Breast epithelium (tissue), 4 donors: Measurements from ENCODE around the gene ALKBH5. TPM values are rescaled to one million over a fixed set of nuclear protein-coding genes. Genes with fewer than 3 reads are reported as not detected.

Experiments
- DNase-seq, 2 donors: peaks; one replicate each; pipeline ENCODE4 v3.0.0-alpha.2; 2019; ENCODE audit warnings: low spot score in 2 of 2
- H3K27ac ChIP-seq, 2 donors: fragments of 200-600 bp; sonication (generic) in 1 of 2; one replicate each; pipeline ENCODE4 v1.5.1; 2016 to 2019; ENCODE audit warnings: mild to moderate bottlenecking in 1 of 2
- H3K27me3 ChIP-seq, 2 donors: fragments of 200-600 bp; sonication (generic) in 1 of 2; one replicate each; pipeline versions ENCODE4 v1.5.1 to v1.6.0; 2017 to 2019; ENCODE audit warnings: control low read depth in 1 of 2, mild to moderate bottlenecking in 1 of 2
- H3K36me3 ChIP-seq: fragments of 200-600 bp; one replicate; pipeline ENCODE4 v1.5.1; 2019
- H3K4me1 ChIP-seq, 2 donors: fragments of 200-600 bp; sonication (generic); one replicate each; pipeline ENCODE4 v1.5.1; 2016 to 2019; ENCODE audit warnings: control low read depth in 1 of 2
- H3K4me3 ChIP-seq, 3 donors: fragments of 200-600 bp; sonication (generic); 1 replicate in 2 of 3; 2 replicates in 1 of 3; pipeline ENCODE4 v1.5.1; 2016 to 2019; ENCODE audit warnings: mild to moderate bottlenecking in 3 of 3, moderate library complexity in 2 of 3
- H3K9me3 ChIP-seq, 2 donors: fragments of 200-600 bp; sonication (generic) in 1 of 2; one replicate each; pipeline ENCODE4 v1.5.1; 2016 to 2019; ENCODE audit warnings: control low read depth in 1 of 2
- POLR2A ChIP-seq: fragments of 450-650 bp; IDR thresholded peaks from one replicate; pipeline ENCODE4 v1.6.1; 2016; ENCODE audit warnings: antibody characterized with exemption, mild to moderate bottlenecking, moderate library complexity
- POLR2AphosphoS5 ChIP-seq, 3 donors: sonication (generic); formaldehyde crosslinking; IDR thresholded peaks; one replicate each; pipeline ENCODE4 v1.6.1; 2017; ENCODE audit warnings: antibody characterized with exemption in 3 of 3
- intact Hi-C: fragments of 100-400 bp; cut with DNase I; formaldehyde crosslinking; loops from one replicate; pipeline ENCODE4 v1.15.1; 2023; ENCODE audit warnings: low total_unique reads
- total RNA-seq, 3 donors: library from RNA; depleted of rRNA; stranded (reverse); fragments of >200 nt; gene quantifications; one replicate each; pipeline ENCODE4 v1.1.0, GENCODE V29; 2016
- TF ChIP-seq, protein P1 (sequence below), 3 donors: fragments of 450-650 bp; IDR thresholded peaks; one replicate each; pipeline ENCODE4 v1.5.1; 2016 to 2017; ENCODE audit warnings: antibody characterized with exemption in 3 of 3, mild to moderate bottlenecking in 3 of 3, moderate library complexity in 3 of 3

ALKBH5 gene
- total RNA-seq, 3 donors from 2014 or later, result 80.0 to 90.0 (median 82.3) TPM

DNA sequence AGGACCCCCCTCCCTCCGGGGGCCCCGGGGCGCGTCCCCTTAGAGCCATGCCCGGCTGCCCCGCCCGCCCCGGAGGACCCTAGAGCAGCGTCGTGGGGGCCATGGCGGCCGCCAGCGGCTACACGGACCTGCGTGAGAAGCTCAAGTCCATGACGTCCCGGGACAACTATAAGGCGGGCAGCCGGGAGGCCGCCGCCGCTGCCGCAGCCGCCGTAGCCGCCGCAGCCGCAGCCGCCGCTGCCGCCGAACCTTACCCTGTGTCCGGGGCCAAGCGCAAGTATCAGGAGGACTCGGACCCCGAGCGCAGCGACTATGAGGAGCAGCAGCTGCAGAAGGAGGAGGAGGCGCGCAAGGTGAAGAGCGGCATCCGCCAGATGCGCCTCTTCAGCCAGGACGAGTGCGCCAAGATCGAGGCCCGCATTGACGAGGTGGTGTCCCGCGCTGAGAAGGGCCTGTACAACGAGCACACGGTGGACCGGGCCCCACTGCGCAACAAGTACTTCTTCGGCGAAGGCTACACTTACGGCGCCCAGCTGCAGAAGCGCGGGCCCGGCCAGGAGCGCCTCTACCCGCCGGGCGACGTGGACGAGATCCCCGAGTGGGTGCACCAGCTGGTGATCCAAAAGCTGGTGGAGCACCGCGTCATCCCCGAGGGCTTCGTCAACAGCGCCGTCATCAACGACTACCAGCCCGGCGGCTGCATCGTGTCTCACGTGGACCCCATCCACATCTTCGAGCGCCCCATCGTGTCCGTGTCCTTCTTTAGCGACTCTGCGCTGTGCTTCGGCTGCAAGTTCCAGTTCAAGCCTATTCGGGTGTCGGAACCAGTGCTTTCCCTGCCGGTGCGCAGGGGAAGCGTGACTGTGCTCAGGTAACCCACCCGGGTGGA is 759 bp downstream of the ALKBH5 start:
- Histone ChIP-seq H3K4me3 (peak overlapping the region; percentile 77 to 99 (median 95)), H3K27me3 (no peaks in the 10 kb centered on the region), H3K27ac (peak overlapping the region; percentile 96 to 97), H3K36me3 (no peaks in the 10 kb centered on the region), H3K4me1 (peaks cover 4 to 24% of the 10 kb centered on the region in 2 donors), H3K9me3 (no peaks in the 10 kb centered on the region)
- TF ChIP-seq, protein P1, sequence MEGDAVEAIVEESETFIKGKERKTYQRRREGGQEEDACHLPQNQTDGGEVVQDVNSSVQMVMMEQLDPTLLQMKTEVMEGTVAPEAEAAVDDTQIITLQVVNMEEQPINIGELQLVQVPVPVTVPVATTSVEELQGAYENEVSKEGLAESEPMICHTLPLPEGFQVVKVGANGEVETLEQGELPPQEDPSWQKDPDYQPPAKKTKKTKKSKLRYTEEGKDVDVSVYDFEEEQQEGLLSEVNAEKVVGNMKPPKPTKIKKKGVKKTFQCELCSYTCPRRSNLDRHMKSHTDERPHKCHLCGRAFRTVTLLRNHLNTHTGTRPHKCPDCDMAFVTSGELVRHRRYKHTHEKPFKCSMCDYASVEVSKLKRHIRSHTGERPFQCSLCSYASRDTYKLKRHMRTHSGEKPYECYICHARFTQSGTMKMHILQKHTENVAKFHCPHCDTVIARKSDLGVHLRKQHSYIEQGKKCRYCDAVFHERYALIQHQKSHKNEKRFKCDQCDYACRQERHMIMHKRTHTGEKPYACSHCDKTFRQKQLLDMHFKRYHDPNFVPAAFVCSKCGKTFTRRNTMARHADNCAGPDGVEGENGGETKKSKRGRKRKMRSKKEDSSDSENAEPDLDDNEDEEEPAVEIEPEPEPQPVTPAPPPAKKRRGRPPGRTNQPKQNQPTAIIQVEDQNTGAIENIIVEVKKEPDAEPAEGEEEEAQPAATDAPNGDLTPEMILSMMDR (IDR thresholded peaks at IDR 0.05), result peak in 1 of 3 donors; percentile 11
- peak in 2 of 3 donors; percentile 11 to 13 for TF ChIP-seq POLR2AphosphoS5 (IDR thresholded peaks at IDR 0.05)
- TF ChIP-seq POLR2A, result no peak
- peak; percentile 33 to 62 for DNase-seq
- intact Hi-C loops, result no loop called here

DNA sequence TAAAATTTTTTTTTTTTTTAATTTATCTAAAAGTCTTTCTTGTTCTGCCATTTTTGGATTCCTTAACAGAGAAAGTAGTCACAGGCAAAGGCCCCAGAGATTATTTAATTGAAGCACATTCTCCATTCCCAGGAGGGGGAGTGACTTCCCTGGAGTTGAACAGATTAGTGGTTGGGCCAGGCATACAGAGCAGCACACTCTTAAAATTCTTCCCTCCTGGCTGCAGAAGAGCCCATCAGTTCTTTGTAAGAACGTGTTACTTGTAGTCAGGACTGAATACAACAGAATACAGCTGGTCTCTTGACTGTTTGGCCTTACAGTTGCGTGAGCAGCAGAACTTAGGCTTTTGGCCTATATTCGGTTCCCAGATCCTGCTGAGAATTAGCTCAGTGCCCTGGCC is 1.8 kb downstream of the ALKBH5 start:
- H3K9me3 ChIP-seq, result no peaks in the 10 kb centered on the region
- DNase-seq, result no peak
- no peaks in the 10 kb centered on the region for H3K27me3 ChIP-seq
- H3K4me3 ChIP-seq, result peak overlapping the region; percentile 77 to 99 (median 95)
- no peaks in the 10 kb centered on the region for H3K36me3 ChIP-seq
- peak overlapping the region; percentile 77 to 96 for H3K27ac ChIP-seq
- H3K4me1 ChIP-seq, result peaks cover 8 to 24% of the 10 kb centered on the region in 2 donors
- intact Hi-C loops, result no loop called here
- TF ChIP-seq, protein P1 (IDR thresholded peaks at IDR 0.05), result no peak
- TF ChIP-seq POLR2A (no peak), POLR2AphosphoS5 (IDR thresholded peaks at IDR 0.05) (no peak)

DNA sequence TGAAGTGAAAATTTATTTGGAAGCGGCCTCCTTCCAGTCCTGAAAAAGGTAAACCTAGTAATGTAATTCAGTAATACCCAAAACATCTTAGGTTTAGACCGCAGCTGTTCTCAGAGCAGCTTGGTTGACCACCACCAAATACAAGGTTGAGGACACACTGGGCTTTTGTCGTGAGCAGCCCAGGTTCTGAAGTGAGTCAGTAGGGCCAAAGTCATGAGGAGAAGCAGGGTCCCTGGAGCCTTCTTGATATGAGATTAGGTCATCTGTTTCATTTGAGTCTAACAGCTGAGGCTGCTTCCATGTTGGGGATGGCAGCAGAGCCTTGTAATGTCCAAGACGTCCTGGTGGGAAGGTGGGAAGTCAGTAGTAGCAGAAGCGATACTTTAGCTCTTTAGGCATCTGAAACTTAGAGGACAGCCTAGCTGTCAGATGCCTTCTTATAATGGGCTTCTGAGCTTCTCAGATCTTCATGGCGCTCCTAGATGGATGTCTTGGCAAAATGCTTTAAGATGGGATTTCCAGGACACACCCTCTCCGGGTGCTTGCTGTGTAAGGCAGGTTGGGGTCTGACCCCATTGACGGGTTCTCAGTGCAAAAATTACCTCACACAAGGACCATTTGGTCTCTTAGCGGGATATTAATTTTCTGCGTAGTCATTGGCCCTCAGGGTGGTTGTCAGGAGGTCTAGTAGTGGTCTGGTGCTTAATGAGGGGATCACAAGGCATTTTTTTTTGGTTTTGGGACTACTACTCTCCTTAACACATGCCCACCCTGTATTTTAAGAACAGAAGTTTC is 2.4 kb downstream of the ALKBH5 start:
- Histone ChIP-seq H3K27me3 (no peaks in the 10 kb centered on the region), H3K9me3 (no peaks in the 10 kb centered on the region), H3K4me1 (peaks cover 14 to 31% of the 10 kb centered on the region in 2 donors), H3K36me3 (no peaks in the 10 kb centered on the region), H3K27ac (peak overlapping the region; percentile 77 to 96), H3K4me3 (peak overlapping the region; percentile 77 to 99 (median 95))
- TF ChIP-seq, protein P1 (IDR thresholded peaks at IDR 0.05), result no peak
- TF ChIP-seq POLR2AphosphoS5 (IDR thresholded peaks at IDR 0.05) (no peak), POLR2A (no peak)
- DNase-seq, result no peak
- intact Hi-C loops, result no loop called here

DNA sequence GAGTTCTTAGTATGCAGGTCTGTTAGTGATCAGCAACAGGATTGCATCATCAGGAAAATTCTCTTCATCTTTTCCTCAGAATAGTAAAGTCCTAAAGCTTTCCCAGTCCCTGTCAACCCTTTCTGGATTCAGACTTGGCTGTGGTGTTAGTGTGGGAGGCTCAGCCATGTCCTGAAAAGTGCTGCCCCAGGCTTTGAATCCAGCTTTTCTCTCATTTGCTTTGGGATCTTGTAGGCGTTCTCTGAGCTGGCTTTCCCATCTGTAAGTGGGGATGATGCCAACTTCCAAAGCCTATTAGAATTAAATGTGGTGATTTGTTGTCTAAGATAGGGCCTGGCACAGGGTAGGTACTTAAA is 3.0 kb downstream of the ALKBH5 start:
- Histone ChIP-seq H3K36me3 (no peaks in the 10 kb centered on the region), H3K27ac (peak overlapping the region; percentile 77 to 96), H3K4me1 (peaks cover 15 to 35% of the 10 kb centered on the region in 2 donors), H3K4me3 (peak overlapping the region; percentile 77 to 99 (median 95)), H3K9me3 (no peaks in the 10 kb centered on the region), H3K27me3 (no peaks in the 10 kb centered on the region)
- TF ChIP-seq POLR2AphosphoS5 (IDR thresholded peaks at IDR 0.05) (no peak), POLR2A (no peak)
- TF ChIP-seq, protein P1 (IDR thresholded peaks at IDR 0.05), result no peak
- peak in 1 of 2 donors; percentile 32 for DNase-seq
- intact Hi-C loops, result no loop called here
